Stimulated activated naive CD8-positive, alpha-beta T cell treated with anti-CD3 and anti-CD28 coated beads, Interleukin-15, Interleukin-2, amounts not matched to agents 100 ng/mL and 50 ng/mL, for 24 hours (primary cell): ENCODE data around the gene IPO7.

Source experiments
- H3K27ac Mint-ChIP-seq: one replicate; pipeline ENCODE4 v1.8.0; 2021; ENCODE audit warnings: mild to moderate bottlenecking, mixed read lengths
- H3K27me3 Mint-ChIP-seq: one replicate; pipeline ENCODE4 v1.8.0; 2021; ENCODE audit warnings: mixed read lengths
- H3K36me3 Mint-ChIP-seq: one replicate; pipeline ENCODE4 v1.8.0; 2021; ENCODE audit warnings: low read depth, mixed read lengths
- H3K4me1 Mint-ChIP-seq: one replicate; pipeline ENCODE4 v1.8.0; 2021; ENCODE audit warnings: low read depth, mixed read lengths
- H3K4me3 Mint-ChIP-seq: one replicate; pipeline ENCODE4 v1.8.0; 2021; ENCODE audit warnings: mild to moderate bottlenecking, mixed read lengths
- H3K9me3 Mint-ChIP-seq: one replicate; pipeline ENCODE4 v1.8.0; 2021; ENCODE audit warnings: mixed read lengths

IPO7 gene

DNA sequence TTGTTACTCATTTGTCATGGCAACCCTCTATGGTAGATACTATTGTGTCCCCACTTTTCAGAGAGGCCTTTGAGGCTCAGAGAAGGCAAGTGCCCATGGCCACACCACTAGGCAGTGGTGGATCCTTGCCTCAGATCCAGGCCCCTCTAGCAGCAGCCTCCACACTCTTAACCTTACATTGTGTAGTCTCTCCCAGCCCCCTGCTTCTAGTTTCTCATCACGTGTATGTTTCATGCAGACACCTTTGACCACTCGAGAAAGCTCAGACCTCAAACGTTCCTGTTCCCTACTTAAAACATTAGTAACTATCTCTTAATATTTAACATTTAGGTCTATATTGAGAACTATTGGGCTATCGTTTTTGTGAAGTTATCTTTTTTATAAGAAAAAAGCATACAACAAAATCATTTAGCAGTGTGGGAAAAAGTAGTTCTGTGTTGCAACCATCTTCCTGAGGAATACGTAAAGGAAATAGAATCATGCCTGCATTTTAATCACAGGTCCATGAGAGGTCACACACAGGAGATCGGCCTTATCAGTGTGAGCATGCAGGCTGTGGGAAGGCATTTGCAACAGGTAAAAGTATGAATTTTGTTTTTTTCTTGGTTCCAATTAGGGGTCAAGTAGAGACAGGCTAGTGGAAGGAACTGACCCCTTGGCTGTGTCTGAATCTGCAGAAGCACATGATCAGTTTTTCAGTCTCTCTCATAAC is 111.5 kb downstream of the IPO7 start:
- H3K4me3 Mint-ChIP-seq, result no peak overlapping the region
- no peak overlapping the region for H3K27ac Mint-ChIP-seq
- H3K27me3 Mint-ChIP-seq, result no peaks in the 10 kb centered on the region
- H3K36me3 Mint-ChIP-seq, result peaks cover 63% of the 10 kb centered on the region
- no peaks in the 10 kb centered on the region for H3K4me1 Mint-ChIP-seq
- no peaks in the 10 kb centered on the region for H3K9me3 Mint-ChIP-seq
